OCI-LY1 (cell line): Measurements from ENCODE around the gene ADAMTS14.

Experiments used
- EZH2 ChIP-seq: fragments of 200-600 bp; sonication (generic), shearing (Covaris generic); IDR thresholded peaks from 2 replicates; pipeline ENCODE4 v1.8.0; 2017; ENCODE audit warnings: borderline replicate concordance, mixed run types, mild to moderate bottlenecking, antibody characterized with exemption, low read length, moderate library complexity, mixed read lengths
- TF ChIP-seq, protein P1 (sequence below): fragments of 200-600 bp; sonication (generic), shearing (Covaris generic); IDR thresholded peaks from 2 replicates; pipeline ENCODE4 v1.5.1; 2017; ENCODE audit warnings: mild to moderate bottlenecking, antibody characterized with exemption, low read length, moderate library complexity, mixed read lengths

DNA sequence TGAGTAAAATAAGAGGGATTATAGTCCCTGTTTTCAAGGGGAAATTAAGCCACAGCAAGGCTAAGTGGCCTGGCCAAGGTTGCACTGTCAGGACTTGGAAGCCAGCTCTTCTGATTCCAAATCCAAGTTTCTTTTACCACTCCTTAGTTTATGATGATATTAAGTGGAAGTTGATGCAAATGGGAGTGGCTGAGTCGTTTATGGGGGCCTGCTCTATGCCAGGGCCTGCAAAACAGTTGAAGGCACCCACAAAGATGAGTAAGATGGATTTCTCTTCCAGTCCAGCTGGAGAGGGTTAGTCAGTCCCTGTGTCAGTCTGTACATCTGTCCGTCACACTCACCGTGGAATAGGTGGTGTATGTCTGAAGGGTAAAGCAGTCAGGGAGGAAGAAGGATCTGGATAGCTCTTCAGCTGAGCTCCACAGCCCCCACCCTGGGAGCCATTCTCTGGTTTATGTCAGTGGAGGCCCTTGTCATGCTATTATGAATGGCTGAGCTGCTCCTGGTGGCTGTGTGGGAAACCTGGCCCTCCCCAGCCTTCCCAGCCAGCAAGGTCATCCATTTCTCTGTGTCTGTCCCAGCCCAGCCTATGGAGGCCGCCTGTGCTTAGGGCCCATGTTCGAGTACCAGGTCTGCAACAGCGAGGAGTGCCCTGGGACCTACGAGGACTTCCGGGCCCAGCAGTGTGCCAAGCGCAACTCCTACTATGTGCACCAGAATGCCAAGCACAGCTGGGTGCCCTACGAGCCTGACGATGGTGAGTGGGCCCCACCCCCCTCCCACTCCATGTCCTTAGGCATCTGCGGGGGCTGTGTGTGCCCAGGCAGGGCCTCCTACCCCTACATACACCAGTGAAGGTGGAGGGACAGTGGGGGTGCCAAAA lies 68.3 kb downstream of the ADAMTS14 start:
- TF ChIP-seq, protein P1, sequence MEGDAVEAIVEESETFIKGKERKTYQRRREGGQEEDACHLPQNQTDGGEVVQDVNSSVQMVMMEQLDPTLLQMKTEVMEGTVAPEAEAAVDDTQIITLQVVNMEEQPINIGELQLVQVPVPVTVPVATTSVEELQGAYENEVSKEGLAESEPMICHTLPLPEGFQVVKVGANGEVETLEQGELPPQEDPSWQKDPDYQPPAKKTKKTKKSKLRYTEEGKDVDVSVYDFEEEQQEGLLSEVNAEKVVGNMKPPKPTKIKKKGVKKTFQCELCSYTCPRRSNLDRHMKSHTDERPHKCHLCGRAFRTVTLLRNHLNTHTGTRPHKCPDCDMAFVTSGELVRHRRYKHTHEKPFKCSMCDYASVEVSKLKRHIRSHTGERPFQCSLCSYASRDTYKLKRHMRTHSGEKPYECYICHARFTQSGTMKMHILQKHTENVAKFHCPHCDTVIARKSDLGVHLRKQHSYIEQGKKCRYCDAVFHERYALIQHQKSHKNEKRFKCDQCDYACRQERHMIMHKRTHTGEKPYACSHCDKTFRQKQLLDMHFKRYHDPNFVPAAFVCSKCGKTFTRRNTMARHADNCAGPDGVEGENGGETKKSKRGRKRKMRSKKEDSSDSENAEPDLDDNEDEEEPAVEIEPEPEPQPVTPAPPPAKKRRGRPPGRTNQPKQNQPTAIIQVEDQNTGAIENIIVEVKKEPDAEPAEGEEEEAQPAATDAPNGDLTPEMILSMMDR: no peak
- TF ChIP-seq EZH2: no peak
